Ramos (cell line): ENCODE measurements around the gene LHB.
"Not testable (repeated sequence)": the region's sequence is repeated elsewhere in the genome, so short reads cannot be mapped to it uniquely, and the experiment has no call there.

ENCODE experiments used
- in situ Hi-C: fragments of 300-500 bp; cut with MboI; formaldehyde crosslinking; loops from one replicate; pipeline ENCODE4 v1.14.3; 2022; ENCODE audit warnings: low sequenced_read_pairs; ENCODE audit not compliant: unreplicated experiment

Gene LHB

GRCh38 chr19:49017041-49017665 lies at the start of gene LHB:
TSS of gene LHB (minus strand) at chr19:49017091. CDS start at chr19:49017081, 10 bp downstream.
- in situ Hi-C loops, result no loop called here

GRCh38 chr19:49065905-49066512 lies 49.1 kb upstream of the LHB start:
- in situ Hi-C loops, result no loop called here

- in situ Hi-C loops, result no loop called here
Measured at GRCh38 chr19:49064768-49065611, 48.1 kb upstream of the LHB start, which contains the start of gene NTF4. TSS of gene NTF4 (minus strand) at chr19:49064818. CDS start at chr19:49061997, 2,821 bp downstream.

DNA sequence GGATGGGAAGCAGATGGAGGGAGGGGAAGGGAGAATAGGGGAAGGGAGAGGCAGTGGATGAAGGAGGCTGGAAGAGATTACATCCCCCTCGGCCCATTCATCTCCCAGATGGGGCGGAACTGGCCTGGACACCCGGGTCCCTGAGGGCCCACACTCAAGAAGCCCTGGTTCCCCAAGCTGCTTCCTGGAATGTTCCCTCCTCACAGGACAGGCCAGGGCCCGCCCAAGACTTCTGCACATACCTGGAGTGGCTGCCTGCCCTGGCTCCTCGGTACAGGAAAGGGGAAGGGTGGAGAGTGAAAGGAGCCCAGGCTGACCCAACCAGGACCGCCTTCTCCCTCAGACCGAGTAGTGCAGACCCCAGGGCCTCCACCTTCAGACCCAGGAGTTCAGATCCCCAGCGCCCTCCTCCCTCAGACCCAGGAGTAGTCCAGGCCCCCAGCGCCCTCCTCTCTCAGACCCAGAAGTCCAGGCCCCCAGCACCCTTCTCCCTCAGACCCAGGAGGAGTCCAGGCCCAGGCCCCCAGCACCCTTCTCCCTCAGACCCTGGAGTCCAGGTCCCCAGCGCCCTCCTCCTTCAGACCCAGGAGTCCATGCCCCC lies 47.2 kb upstream of the LHB start:
- in situ Hi-C loops, result no loop called here

DNA sequence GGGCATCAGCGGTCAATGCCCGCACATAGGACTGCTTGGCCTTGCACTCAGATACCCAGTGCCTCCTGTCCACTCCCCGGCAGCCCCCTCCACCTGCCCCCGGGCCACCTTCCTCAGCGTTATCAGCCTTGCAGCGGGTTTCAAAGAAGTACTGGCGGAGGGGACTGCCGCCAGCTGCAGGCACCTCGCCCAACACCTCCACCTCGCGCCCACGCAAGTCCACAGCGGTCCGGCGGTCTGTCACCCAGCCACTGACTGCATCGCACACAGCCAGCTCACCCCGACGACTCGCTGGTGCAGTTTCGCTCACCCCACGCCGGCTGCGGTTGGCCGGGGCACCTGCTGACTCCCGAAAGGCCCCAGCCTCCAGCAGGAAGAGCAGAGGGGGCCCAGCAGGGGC lies 44.6 kb upstream of the LHB start:
- in situ Hi-C loops, result no loop called here

DNA sequence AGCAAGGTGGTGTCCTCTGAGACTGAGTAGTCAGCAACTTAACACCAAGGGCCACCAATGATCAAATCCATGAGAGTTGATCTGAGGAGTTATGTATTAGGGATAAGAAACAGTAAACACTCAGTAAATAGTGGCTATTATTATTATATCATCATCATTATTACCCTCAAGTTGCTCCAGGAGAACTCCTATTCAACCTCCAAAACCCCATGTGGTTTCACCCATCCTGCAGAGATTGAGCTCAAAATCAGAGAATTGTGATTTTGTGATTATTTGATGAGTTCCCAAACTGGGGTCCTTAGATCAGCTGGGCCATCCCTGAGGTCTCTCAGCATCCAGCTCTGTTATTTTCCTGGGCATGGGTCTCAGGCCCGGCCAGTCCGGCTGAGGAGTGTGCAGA lies 44.1 kb upstream of the LHB start:
- in situ Hi-C loops, result no loop called here

DNA sequence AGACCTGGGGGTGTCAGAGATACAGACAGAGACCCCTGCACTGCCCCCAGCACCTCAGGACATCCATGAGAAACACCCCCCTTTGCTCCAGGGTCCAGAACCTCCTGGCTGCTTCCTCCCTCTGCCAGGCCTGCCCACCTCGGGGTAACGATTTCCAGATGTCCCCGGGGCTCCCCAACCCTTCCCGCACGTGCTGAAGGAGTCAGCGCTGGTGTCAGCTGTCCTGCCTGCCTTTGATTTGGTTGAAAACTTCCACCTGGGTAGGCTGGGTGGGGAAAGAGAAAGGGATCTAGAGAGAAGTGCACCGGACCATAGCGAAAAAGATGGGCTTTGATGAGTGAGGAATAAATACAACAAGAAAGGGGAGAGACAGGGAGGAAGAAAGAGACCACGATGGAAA lies 42.2 kb upstream of the LHB start:
- in situ Hi-C loops, result no loop called here

DNA sequence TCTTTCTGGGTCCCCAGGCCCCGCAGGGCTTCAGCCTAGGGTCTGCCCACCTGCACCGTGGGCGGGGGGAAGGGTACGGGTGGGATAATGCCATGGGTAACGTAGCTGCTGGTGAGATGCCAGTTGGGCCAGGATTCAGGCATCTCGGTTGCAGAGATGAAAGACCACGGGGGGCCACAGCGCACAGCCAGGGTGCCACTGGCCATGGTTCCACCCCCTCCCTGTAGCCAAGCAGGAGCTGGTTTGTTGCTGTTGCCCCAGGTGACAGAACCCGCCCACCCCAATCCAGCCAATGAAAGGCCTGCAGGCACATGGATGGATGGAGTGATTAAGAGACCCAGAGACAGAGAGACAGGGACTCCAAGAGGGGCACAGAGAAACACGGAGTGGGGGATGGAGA lies 41.7 kb upstream of the LHB start:
- in situ Hi-C loops, result no loop called here

- in situ Hi-C loops, result no loop called here
Measured at GRCh38 chr19:49057636-49058234, 40.8 kb upstream of the LHB start, which contains the start of gene CGB7. TSS of gene CGB7 (minus strand) at chr19:49057749. CDS start at chr19:49055375, 2,374 bp downstream.

- in situ Hi-C loops, result not testable (repeated sequence)
Measured at GRCh38 chr19:49056902-49057596, 40.2 kb upstream of the LHB start.

- in situ Hi-C loops, result no loop called here
Measured at GRCh38 chr19:49056101-49056901, 39.4 kb upstream of the LHB start.

GRCh38 chr19:49050376-49051033 lies 33.6 kb upstream of the LHB start:
- in situ Hi-C loops, result not testable (repeated sequence)

- in situ Hi-C loops, result not testable (repeated sequence)
Measured at GRCh38 chr19:49049834-49050233, 32.9 kb upstream of the LHB start.

- in situ Hi-C loops, result not testable (repeated sequence)
Measured at GRCh38 chr19:49049011-49049410, 32.1 kb upstream of the LHB start, which contains the start of gene CGB8. TSS of gene CGB8 (minus strand) at chr19:49049111. CDS start at chr19:49048739, 372 bp downstream.

DNA sequence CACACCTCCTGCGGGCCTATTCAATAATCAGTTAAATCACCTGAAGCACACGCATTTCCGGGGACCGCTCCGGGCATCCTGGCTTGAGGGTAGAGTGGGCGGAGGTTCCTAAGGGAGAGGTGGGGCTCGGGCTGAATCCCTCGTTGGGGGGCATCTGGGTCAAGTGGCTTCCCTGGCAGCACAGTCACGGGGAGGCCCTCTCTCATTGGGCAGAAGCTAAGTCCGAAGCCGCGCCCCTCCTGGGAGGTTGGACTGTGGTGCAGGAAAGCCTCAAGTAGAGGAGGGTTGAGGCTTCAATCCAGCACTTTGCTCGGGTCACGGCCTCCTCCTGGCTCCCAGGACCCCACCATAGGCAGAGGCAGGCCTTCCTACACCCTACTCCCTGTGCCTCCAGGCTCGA lies 26.7 kb upstream of the LHB start, which contains the start of gene CGB5:
Gene CGB5 (plus strand): TSS at position 301 of the 400 bp plus-strand sequence. CDS start 362 bp downstream, outside the sequence.
- in situ Hi-C loops, result not testable (repeated sequence)

DNA sequence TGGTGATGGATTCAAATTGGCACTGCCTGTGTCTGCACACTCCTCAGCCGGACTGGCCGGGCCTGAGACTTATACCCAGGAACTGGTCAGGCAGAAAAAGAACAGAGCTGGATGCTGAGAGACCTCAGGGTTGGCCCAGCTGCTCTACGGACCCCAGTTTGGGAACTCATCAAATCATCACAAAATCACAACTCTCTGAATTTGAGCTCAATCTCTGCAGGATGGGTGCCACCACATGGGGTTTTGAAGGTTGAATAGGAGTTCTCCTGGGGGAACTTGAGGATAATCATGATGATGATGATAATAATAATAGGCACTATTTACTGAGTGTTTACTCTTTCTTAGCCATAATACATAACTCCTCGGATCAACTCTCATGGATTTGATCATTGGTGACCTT lies 25.8 kb upstream of the LHB start:
- in situ Hi-C loops, result not testable (repeated sequence)

- in situ Hi-C loops, result no loop called here
Measured at GRCh38 chr19:49042177-49042576, 25.3 kb upstream of the LHB start.

- in situ Hi-C loops, result not testable (repeated sequence)
Measured at GRCh38 chr19:49039736-49040135, 22.8 kb upstream of the LHB start.
